ENCODE results near the gene DNM2.

DNM2 gene

DNA sequence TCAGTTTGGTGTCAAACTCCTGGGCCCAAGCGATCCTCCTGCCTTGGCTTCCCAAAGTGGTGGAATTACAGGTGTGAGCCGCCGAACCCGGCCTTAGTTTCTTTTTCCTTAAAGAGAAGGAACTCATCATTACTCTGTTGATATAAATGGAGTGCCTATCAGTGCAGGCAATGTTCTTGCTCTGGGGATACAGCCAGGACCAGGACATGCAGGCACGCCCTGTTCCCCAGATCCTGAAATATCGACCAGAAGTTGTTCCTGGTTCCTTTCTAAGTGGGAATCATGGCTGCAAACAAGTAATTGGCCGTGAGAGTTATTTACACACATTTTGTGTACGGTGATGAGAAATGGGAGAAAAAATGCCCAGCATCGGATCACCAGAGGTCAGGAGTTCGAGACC lies 8.4 kb downstream of the DNM2 start:
- H3K36me3 ChIP-seq (ENCODE audit: control insufficient read depth in 1 of 2, insufficient read depth in 2 of 2, low read length in 2 of 2) = peaks cover 8 to 12% of the 10 kb centered on the region in 2 experiments
- WGBS (ENCODE audit: extremely low coverage, insufficient coverage, insufficient read length) = no CpG with 5 or more reads among the region's 10 CpGs
- H3K14ac ChIP-seq (ENCODE audit: low read length) = no peak overlapping the region
- no peak overlapping the region for H3K9ac ChIP-seq (ENCODE audit: low read length)
- H2BK5ac ChIP-seq (ENCODE audit: low read depth, low read length, poor library complexity) = no peak overlapping the region
- H2BK120ac ChIP-seq (ENCODE audit: insufficient read depth, low read length, poor library complexity) = no peak overlapping the region
- H4K8ac ChIP-seq (ENCODE audit: low read depth, low read length) = no peak overlapping the region
- H2AK5ac ChIP-seq (ENCODE audit: low read length) = no peak overlapping the region
- no peak overlapping the region for H3K4me2 ChIP-seq (ENCODE audit: low read length)
- no peak overlapping the region for H3K4me3 ChIP-seq (ENCODE audit: low read depth, low read length)
- H3K9me3 ChIP-seq (ENCODE audit: insufficient read depth, low read depth, low read length) = no peaks in the 10 kb centered on the region
- H2BK12ac ChIP-seq (ENCODE audit: low read length) = no peak overlapping the region
- H3K27ac ChIP-seq (ENCODE audit: low read depth, low read length) = no peak overlapping the region
- no peak overlapping the region for H3K18ac ChIP-seq (ENCODE audit: low read length)
- H3K27me3 ChIP-seq (ENCODE audit: insufficient read depth, low read length) = no peaks in the 10 kb centered on the region
- peaks cover 36% of the 10 kb centered on the region for H3K79me2 ChIP-seq (ENCODE audit: control insufficient read depth, insufficient read depth, low read length, poor library complexity)
- no peak overlapping the region for H2AFZ ChIP-seq (ENCODE audit: insufficient read depth, low read length, poor library complexity)
- no peak overlapping the region for H4K91ac ChIP-seq (ENCODE audit: low read depth, low read length)
- peak overlapping the region; percentile 65 for H3K4ac ChIP-seq (ENCODE audit: low read depth, low read length)
- no peak overlapping the region for H4K12ac ChIP-seq (ENCODE audit: low read depth, low read length)
- no peak overlapping the region for H3K23ac ChIP-seq (ENCODE audit: low read length)
- H3K4me1 ChIP-seq (ENCODE audit: control insufficient read depth in 1 of 2, insufficient read depth in 2 of 2, low read length in 2 of 2) = peaks cover 13 to 15% of the 10 kb centered on the region in 2 experiments
- no peak for DNase-seq
- H3K79me1 ChIP-seq (ENCODE audit: low read length) = peaks cover 5% of the 10 kb centered on the region

DNA sequence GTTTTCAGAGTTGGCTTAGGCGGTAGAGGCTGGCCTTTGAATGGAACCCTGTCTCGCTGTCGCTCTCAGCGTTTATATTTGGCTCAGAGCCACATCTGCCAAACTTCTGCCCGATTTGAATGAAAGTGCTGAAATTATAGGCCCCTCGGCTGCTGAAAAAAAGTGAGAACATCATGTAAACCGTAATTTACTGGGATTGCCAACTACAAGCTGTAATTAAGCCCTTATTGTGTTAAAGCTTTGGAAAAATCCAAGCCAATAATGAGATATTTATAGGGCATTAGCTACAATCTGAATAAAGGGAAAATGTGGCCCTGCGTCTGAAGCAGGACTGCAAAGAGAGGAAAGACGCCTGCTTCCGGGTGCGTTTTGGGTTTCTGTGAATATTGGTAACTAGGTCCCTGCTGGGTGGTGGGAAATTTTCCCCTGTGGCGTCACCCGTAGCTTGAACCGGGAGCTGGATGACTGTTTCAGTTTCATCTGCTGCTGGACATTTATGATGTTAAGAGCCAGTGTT lies 9.9 kb downstream of the DNM2 start:
- H3K4ac ChIP-seq (ENCODE audit: low read depth, low read length) = peak overlapping the region; percentile 89
- H3K79me2 ChIP-seq (ENCODE audit: control insufficient read depth, insufficient read depth, low read length, poor library complexity) = peaks cover 29% of the 10 kb centered on the region
- H2BK5ac ChIP-seq (ENCODE audit: low read depth, low read length, poor library complexity) = no peak overlapping the region
- no peak overlapping the region for H3K4me2 ChIP-seq (ENCODE audit: low read length)
- H3K27ac ChIP-seq (ENCODE audit: low read depth, low read length) = no peak overlapping the region
- peaks cover 7 to 8% of the 10 kb centered on the region in 2 experiments for H3K36me3 ChIP-seq (ENCODE audit: control insufficient read depth in 1 of 2, insufficient read depth in 2 of 2, low read length in 2 of 2)
- H3K18ac ChIP-seq (ENCODE audit: low read length) = no peak overlapping the region
- no peak overlapping the region for H4K91ac ChIP-seq (ENCODE audit: low read depth, low read length)
- no peak overlapping the region for H3K23ac ChIP-seq (ENCODE audit: low read length)
- peak in 1 of 2 donors; percentile 32 for DNase-seq
- peaks cover 5% of the 10 kb centered on the region for H3K79me1 ChIP-seq (ENCODE audit: low read length)
- H3K9me3 ChIP-seq (ENCODE audit: insufficient read depth, low read depth, low read length) = no peaks in the 10 kb centered on the region
- H2AFZ ChIP-seq (ENCODE audit: insufficient read depth, low read length, poor library complexity) = no peak overlapping the region
- no peak overlapping the region for H3K9ac ChIP-seq (ENCODE audit: low read length)
- no CpG with 5 or more reads among the region's 14 CpGs for WGBS (ENCODE audit: extremely low coverage, insufficient coverage, insufficient read length)
- H2BK120ac ChIP-seq (ENCODE audit: insufficient read depth, low read length, poor library complexity) = no peak overlapping the region
- peaks cover 12 to 15% of the 10 kb centered on the region in 2 experiments for H3K4me1 ChIP-seq (ENCODE audit: control insufficient read depth in 1 of 2, insufficient read depth in 2 of 2, low read length in 2 of 2)
- no peak overlapping the region for H3K14ac ChIP-seq (ENCODE audit: low read length)
- no peak overlapping the region for H2AK5ac ChIP-seq (ENCODE audit: low read length)
- H2BK12ac ChIP-seq (ENCODE audit: low read length) = no peak overlapping the region
- H4K8ac ChIP-seq (ENCODE audit: low read depth, low read length) = no peak overlapping the region
- no peaks in the 10 kb centered on the region for H3K27me3 ChIP-seq (ENCODE audit: insufficient read depth, low read length)
- no peak overlapping the region for H4K12ac ChIP-seq (ENCODE audit: low read depth, low read length)
- no peak overlapping the region for H3K4me3 ChIP-seq (ENCODE audit: low read depth, low read length)

DNA sequence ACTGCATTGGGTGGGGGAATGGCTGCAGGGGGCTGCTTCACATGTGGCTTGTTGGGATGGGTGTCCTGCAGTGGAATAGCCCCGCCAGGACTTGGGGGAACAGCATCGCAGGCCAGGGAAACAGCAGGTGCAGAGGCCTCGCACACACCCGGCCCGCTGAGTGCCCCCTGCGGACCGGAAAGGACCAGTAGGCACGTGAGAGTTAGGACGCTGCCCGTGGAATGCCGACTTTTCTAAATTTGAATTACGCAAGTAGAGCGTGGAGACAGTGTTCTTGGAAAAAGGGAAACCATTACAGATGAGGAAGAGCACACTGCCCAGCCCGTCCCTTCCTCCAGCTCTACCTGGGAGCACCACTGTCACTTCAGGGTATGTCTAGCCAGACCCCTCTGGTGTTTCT lies 11.5 kb downstream of the DNM2 start:
- Histone ChIP-seq H3K14ac (ENCODE audit: low read length) (no peak overlapping the region), H3K79me2 (ENCODE audit: control insufficient read depth, insufficient read depth, low read length, poor library complexity) (peaks cover 29% of the 10 kb centered on the region), H2AFZ (ENCODE audit: insufficient read depth, low read length, poor library complexity) (no peak overlapping the region), H2AK5ac (ENCODE audit: low read length) (no peak overlapping the region), H3K27ac (ENCODE audit: low read depth, low read length) (no peak overlapping the region), H3K23ac (ENCODE audit: low read length) (no peak overlapping the region), H3K27me3 (ENCODE audit: insufficient read depth, low read length) (no peaks in the 10 kb centered on the region), H3K79me1 (ENCODE audit: low read length) (peaks cover 5% of the 10 kb centered on the region), H2BK120ac (ENCODE audit: insufficient read depth, low read length, poor library complexity) (no peak overlapping the region), H3K36me3 (ENCODE audit: control insufficient read depth in 1 of 2, insufficient read depth in 2 of 2, low read length in 2 of 2) (peaks cover 4 to 7% of the 10 kb centered on the region in 2 experiments), H3K4me3 (ENCODE audit: low read depth, low read length) (no peak overlapping the region), H4K8ac (ENCODE audit: low read depth, low read length) (no peak overlapping the region), H3K4ac (ENCODE audit: low read depth, low read length) (peak overlapping the region; percentile 65), H3K9ac (ENCODE audit: low read length) (no peak overlapping the region), H3K9me3 (ENCODE audit: insufficient read depth, low read depth, low read length) (no peaks in the 10 kb centered on the region), H3K4me2 (ENCODE audit: low read length) (no peak overlapping the region), H3K18ac (ENCODE audit: low read length) (no peak overlapping the region), H4K12ac (ENCODE audit: low read depth, low read length) (no peak overlapping the region), H3K4me1 (ENCODE audit: control insufficient read depth in 1 of 2, insufficient read depth in 2 of 2, low read length in 2 of 2) (peaks cover 12 to 14% of the 10 kb centered on the region in 2 experiments), H2BK5ac (ENCODE audit: low read depth, low read length, poor library complexity) (no peak overlapping the region), H2BK12ac (ENCODE audit: low read length) (no peak overlapping the region), H4K91ac (ENCODE audit: low read depth, low read length) (no peak overlapping the region)
- peak in 1 of 2 donors; percentile 46 for DNase-seq
- no CpG with 5 or more reads among the region's 14 CpGs for WGBS (ENCODE audit: extremely low coverage, insufficient coverage, insufficient read length)

DNA sequence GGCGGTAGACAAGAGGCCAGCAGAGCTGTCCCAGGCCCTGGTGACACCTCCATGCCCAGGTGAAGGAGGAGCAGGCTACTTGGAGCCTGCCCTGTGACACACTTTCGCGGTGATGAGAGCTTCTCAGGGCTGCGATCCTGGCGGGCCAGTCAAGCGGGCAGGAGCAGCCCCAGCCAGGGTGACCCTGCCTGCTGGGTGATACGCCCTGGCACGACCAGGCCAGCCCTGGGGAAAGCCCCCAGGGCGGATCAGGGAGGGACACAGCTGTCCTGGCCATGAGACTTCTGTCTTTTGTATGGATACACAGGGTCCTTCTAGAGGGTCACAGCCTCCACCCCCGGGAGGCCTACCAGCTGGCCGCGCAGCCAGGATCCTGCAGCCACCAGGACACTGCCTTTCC lies 13.1 kb downstream of the DNM2 start:
- Histone ChIP-seq H2AK5ac (ENCODE audit: low read length) (peak overlapping the region; percentile 6), H4K8ac (ENCODE audit: low read depth, low read length) (no peak overlapping the region), H3K4ac (ENCODE audit: low read depth, low read length) (peak overlapping the region; percentile 22), H3K18ac (ENCODE audit: low read length) (peak overlapping the region; percentile 28), H2BK5ac (ENCODE audit: low read depth, low read length, poor library complexity) (no peak overlapping the region), H3K36me3 (ENCODE audit: control insufficient read depth in 1 of 2, insufficient read depth in 2 of 2, low read length in 2 of 2) (peaks cover 0 to 7% of the 10 kb centered on the region in 2 experiments), H3K9me3 (ENCODE audit: insufficient read depth, low read depth, low read length) (no peaks in the 10 kb centered on the region), H4K12ac (ENCODE audit: low read depth, low read length) (no peak overlapping the region), H3K27me3 (ENCODE audit: insufficient read depth, low read length) (no peaks in the 10 kb centered on the region), H2BK120ac (ENCODE audit: insufficient read depth, low read length, poor library complexity) (no peak overlapping the region), H3K9ac (ENCODE audit: low read length) (no peak overlapping the region), H3K79me2 (ENCODE audit: control insufficient read depth, insufficient read depth, low read length, poor library complexity) (peaks cover 22% of the 10 kb centered on the region), H3K27ac (ENCODE audit: low read depth, low read length) (no peak overlapping the region), H3K4me2 (ENCODE audit: low read length) (no peak overlapping the region), H4K91ac (ENCODE audit: low read depth, low read length) (no peak overlapping the region), H3K14ac (ENCODE audit: low read length) (peak overlapping the region; percentile 5), H3K4me1 (ENCODE audit: control insufficient read depth in 1 of 2, insufficient read depth in 2 of 2, low read length in 2 of 2) (peaks cover 12% of the 10 kb centered on the region in 2 experiments), H2BK12ac (ENCODE audit: low read length) (no peak overlapping the region), H2AFZ (ENCODE audit: insufficient read depth, low read length, poor library complexity) (no peak overlapping the region), H3K4me3 (ENCODE audit: low read depth, low read length) (no peak overlapping the region), H3K79me1 (ENCODE audit: low read length) (peaks cover 5% of the 10 kb centered on the region), H3K23ac (ENCODE audit: low read length) (no peak overlapping the region)
- WGBS (ENCODE audit: extremely low coverage, insufficient coverage, insufficient read length) = no CpG with 5 or more reads among the region's 12 CpGs
- DNase-seq = peak; percentile 72 to 89
